Gastrocnemius medialis (tissue), 4 donors: ENCODE data around the gene PPP2R3B. TPM values are rescaled to one million over a fixed set of nuclear protein-coding genes. Genes with fewer than 3 reads are reported as not detected.

Source experiments
- ATAC-seq, 2 donors: fragments of 150-250 bp; one replicate each; pipeline ENCODE4 v1.9.1; 2016
- DNase-seq, 2 donors: peaks; one replicate each; pipeline ENCODE4 v3.0.0-alpha.2; 2019
- H3K27ac ChIP-seq, 4 donors: fragments of 200-600 bp; sonication (generic); 1 replicate in 1 of 4; 2 replicates in 3 of 4; pipeline ENCODE4 v1.5.1; 2016 to 2018; ENCODE audit warnings: mild to moderate bottlenecking in 2 of 4, moderate library complexity in 1 of 4
- H3K27me3 ChIP-seq, 3 donors: fragments of 200-600 bp; sonication (generic) in 2 of 3; 1 replicate in 1 of 3; 2 replicates in 2 of 3; pipeline versions ENCODE4 v1.5.1 to v1.6.0; 2016 to 2019; ENCODE audit warnings: mild to moderate bottlenecking in 1 of 3, moderate library complexity in 1 of 3
- H3K36me3 ChIP-seq, 2 donors: fragments of 200-600 bp; sonication (generic) in 1 of 2; one replicate each; pipeline ENCODE4 v1.5.1; 2017 to 2018
- H3K4me1 ChIP-seq, 2 donors: fragments of 200-600 bp; sonication (generic) in 1 of 2; one replicate each; pipeline ENCODE4 v1.5.1; 2016 to 2017; ENCODE audit warnings: mild to moderate bottlenecking in 2 of 2
- H3K4me3 ChIP-seq, 4 donors: fragments of 200-600 bp; sonication (generic) in 3 of 4; 1 replicate in 1 of 4; 2 replicates in 3 of 4; pipeline ENCODE4 v1.5.1; 2016 to 2019; ENCODE audit warnings: mild to moderate bottlenecking in 2 of 4
- H3K9me3 ChIP-seq, 3 donors: fragments of 200-600 bp; sonication (generic) in 2 of 3; 1 replicate in 1 of 3; 2 replicates in 2 of 3; pipeline ENCODE4 v1.5.1; 2016 to 2019
- CTCF ChIP-seq, 5 experiments: fragments of 450-650 bp in 3 of 5; fragments of 200-600 bp in 2 of 5; sonication (generic) in 2 of 5; IDR thresholded peaks in 4 of 5; conservative IDR thresholded peaks in 1 of 5; 1 replicate in 4 of 5; 2 replicates in 1 of 5; pipeline ENCODE4 v1.5.1; 2016 to 2019; ENCODE audit warnings: antibody characterized with exemption in 5 of 5, mild to moderate bottlenecking in 3 of 5, moderate library complexity in 3 of 5
- POLR2A ChIP-seq, 2 donors: fragments of 450-650 bp; IDR thresholded peaks; one replicate each; pipeline ENCODE4 v1.6.1; 2017; ENCODE audit warnings: antibody characterized with exemption in 2 of 2, mild to moderate bottlenecking in 2 of 2, moderate library complexity in 2 of 2
- in situ Hi-C, 4 donors: fragments of 200-750 bp; cut with MboI; loops; one replicate each; pipeline versions ENCODE4 v1.15.0 to v1.8.0; 2017; ENCODE audit warnings: low sequenced_read_pairs in 4 of 4
- intact Hi-C: fragments of 100-400 bp; cut with DNase I; formaldehyde crosslinking; loops from one replicate; pipeline ENCODE4 v1.15.1; 2023; ENCODE audit warnings: low total_unique reads
- total RNA-seq, 4 donors: library from RNA; depleted of rRNA; stranded (reverse); fragments of >200 nt; gene quantifications; one replicate each; pipeline versions ENCODE4 v1.1.0 to v1.2.3, GENCODE V29; 2016

The PPP2R3B gene
- total RNA-seq, 4 donors from 2014 or later: 53.8 to 103 (median 69.4) TPM

- DNase-seq: no peak
- intact Hi-C loops: no loop called here
These were observed 44.9 kb upstream of the PPP2R3B start for GRCh38 chrX:431492-432111.

GRCh38 chrX:431056-431455, 44.3 kb upstream of the PPP2R3B start:
- DNase-seq (no peak), ATAC-seq (no peak)
- no peak overlapping the region for H3K27ac ChIP-seq
- H3K27me3 ChIP-seq: peaks cover 11 to 25% (median 18%) of the 10 kb centered on the region in 3 donors
- TF ChIP-seq CTCF (IDR thresholded peaks at IDR 0.05 in 4 of 5, conservative IDR thresholded peaks at IDR 0.05 in 1 of 5) (no peak), POLR2A (IDR thresholded peaks at IDR 0.05) (no peak)
- H3K4me3 ChIP-seq: no peak overlapping the region
- intact Hi-C loops (no loop called here), in situ Hi-C loops (no loop called here)
- no peaks in the 10 kb centered on the region for H3K4me1 ChIP-seq
- H3K36me3 ChIP-seq: no peaks in the 10 kb centered on the region
- no peaks in the 10 kb centered on the region for H3K9me3 ChIP-seq

More at GRCh38 chrX:431492-432111, 44.9 kb upstream of the PPP2R3B start:
- Histone ChIP-seq H3K27me3 (peaks cover 8 to 22% (median 12%) of the 10 kb centered on the region in 3 donors), H3K4me1 (no peaks in the 10 kb centered on the region), H3K9me3 (no peaks in the 10 kb centered on the region), H3K36me3 (no peaks in the 10 kb centered on the region), H3K27ac (no peak overlapping the region), H3K4me3 (no peak overlapping the region)
- in situ Hi-C loops: no loop called here
- no peak for TF ChIP-seq CTCF (IDR thresholded peaks at IDR 0.05 in 4 of 5, conservative IDR thresholded peaks at IDR 0.05 in 1 of 5)
- no peak for TF ChIP-seq POLR2A (IDR thresholded peaks at IDR 0.05)
- ATAC-seq: no peak

- H3K4me3 ChIP-seq: no peak overlapping the region
- intact Hi-C loops: no loop called here
- ATAC-seq: no peak
- in situ Hi-C loops: no loop called here
- no peak overlapping the region for H3K27ac ChIP-seq
- no peaks in the 10 kb centered on the region for H3K36me3 ChIP-seq
- H3K4me1 ChIP-seq: no peaks in the 10 kb centered on the region
- no peaks in the 10 kb centered on the region for H3K9me3 ChIP-seq
- peaks cover 12 to 26% (median 19%) of the 10 kb centered on the region in 3 donors for H3K27me3 ChIP-seq
- TF ChIP-seq POLR2A (IDR thresholded peaks at IDR 0.05) (no peak), CTCF (IDR thresholded peaks at IDR 0.05 in 4 of 5, conservative IDR thresholded peaks at IDR 0.05 in 1 of 5) (no peak)
- no peak for DNase-seq
These were observed 42.6 kb upstream of the PPP2R3B start for GRCh38 chrX:429266-429825.

GRCh38 chrX:427812-428725, 41.4 kb upstream of the PPP2R3B start:
- H3K4me3 ChIP-seq: no peak overlapping the region
- TF ChIP-seq CTCF (IDR thresholded peaks at IDR 0.05 in 4 of 5, conservative IDR thresholded peaks at IDR 0.05 in 1 of 5) (no peak), POLR2A (IDR thresholded peaks at IDR 0.05) (no peak)
- DNase-seq (no peak), ATAC-seq (no peak)
- H3K9me3 ChIP-seq: no peaks in the 10 kb centered on the region
- no peaks in the 10 kb centered on the region for H3K4me1 ChIP-seq
- no peaks in the 10 kb centered on the region for H3K36me3 ChIP-seq
- H3K27ac ChIP-seq: no peak overlapping the region
- in situ Hi-C loops (no loop called here), intact Hi-C loops (no loop called here)
- H3K27me3 ChIP-seq: peaks cover 12 to 24% (median 19%) of the 10 kb centered on the region in 3 donors
